ENCODE results near the gene TROAP.
"Not testable (repeated sequence)": the region's sequence is repeated elsewhere in the genome, so short reads cannot be mapped to it uniquely, and the experiment has no call there.

TROAP gene

GRCh38 chr12:49330631-49331379, 7.8 kb downstream of the TROAP start:
- DNase-seq (ENCODE audit: low read depth in 2 of 2) = no peak
- no peak for TF ChIP-seq CTCF (IDR thresholded peaks at IDR 0.05; ENCODE audit: low read depth, low read length)
- H3K4me3 ChIP-seq (replicated peaks in 1 of 2; ENCODE audit: low read depth in 2 of 2, low read length in 2 of 2) = no peak overlapping the region

GRCh38 chr12:49331380-49332222, 8.5 kb downstream of the TROAP start:
- TF ChIP-seq CTCF (IDR thresholded peaks at IDR 0.05; ENCODE audit: low read depth, low read length) = peak; percentile 90
- H3K4me3 ChIP-seq (replicated peaks in 1 of 2; ENCODE audit: low read depth in 2 of 2, low read length in 2 of 2) = no peak overlapping the region
- DNase-seq (ENCODE audit: low read depth in 2 of 2) = peak; percentile 84 to 85

- no peak overlapping the region for H3K4me3 ChIP-seq (replicated peaks in 1 of 2; ENCODE audit: low read depth in 2 of 2, low read length in 2 of 2)
- no peak for TF ChIP-seq CTCF (IDR thresholded peaks at IDR 0.05; ENCODE audit: low read depth, low read length)
- DNase-seq (ENCODE audit: low read depth in 2 of 2) = no peak
These were observed 9.4 kb downstream of the TROAP start for GRCh38 chr12:49332441-49332861.

- no peak for DNase-seq (ENCODE audit: low read depth in 2 of 2)
- TF ChIP-seq CTCF (IDR thresholded peaks at IDR 0.05; ENCODE audit: low read depth, low read length) = no peak
- no peak overlapping the region for H3K4me3 ChIP-seq (replicated peaks in 1 of 2; ENCODE audit: low read depth in 2 of 2, low read length in 2 of 2)
These were observed 9.9 kb downstream of the TROAP start for GRCh38 chr12:49332891-49333371.

GRCh38 chr12:49333778-49334177, 10.7 kb downstream of the TROAP start:
- DNase-seq (ENCODE audit: low read depth in 2 of 2); H3K4me3 ChIP-seq (replicated peaks in 1 of 2; ENCODE audit: low read depth in 2 of 2, low read length in 2 of 2): not testable (repeated sequence)

- TF ChIP-seq CTCF (IDR thresholded peaks at IDR 0.05; ENCODE audit: low read depth, low read length) = no peak
- H3K4me3 ChIP-seq (replicated peaks in 1 of 2; ENCODE audit: low read depth in 2 of 2, low read length in 2 of 2) = no peak overlapping the region
- DNase-seq (ENCODE audit: low read depth in 2 of 2) = no peak
These were observed 11.2 kb downstream of the TROAP start for GRCh38 chr12:49334226-49334625.

- TF ChIP-seq CTCF (IDR thresholded peaks at IDR 0.05; ENCODE audit: low read depth, low read length) = no peak
- no peak for DNase-seq (ENCODE audit: low read depth in 2 of 2)
- H3K4me3 ChIP-seq (replicated peaks in 1 of 2; ENCODE audit: low read depth in 2 of 2, low read length in 2 of 2) = no peak overlapping the region
These were observed 11.6 kb downstream of the TROAP start for GRCh38 chr12:49334681-49335080.
